OCI-LY3 (cell line): ENCODE results near the gene GRM4.

Source experiments
- H2AFZ ChIP-seq: fragments of 200-600, 300-600 bp; shearing (Covaris generic); 2 replicates; pipeline ENCODE4 v1.6.0; 2014; ENCODE audit warnings: antibody characterized with exemption, low read depth, low read length
- H3K27ac ChIP-seq: fragments of 200-600, 300-600 bp; sonication (generic); 2 replicates; pipeline ENCODE4 v1.5.1; 2014; ENCODE audit warnings: mild to moderate bottlenecking, low read length, moderate library complexity, mixed read lengths
- H3K27me3 ChIP-seq: fragments of 200-600, 300-600 bp; sonication (generic); 2 replicates; pipeline ENCODE4 v1.6.1; 2014; ENCODE audit warnings: low read depth, low read length, mixed read lengths
- H3K36me3 ChIP-seq: fragments of 200-600, 300-600 bp; sonication (generic); replicated peaks from 2 replicates; pipeline ENCODE3; 2014; ENCODE audit warnings: low read depth, low read length, mixed read lengths
- H3K4me1 ChIP-seq: fragments of 300-600, 200-600 bp; sonication (generic); 2 replicates; pipeline ENCODE4 v1.6.1; 2014; ENCODE audit warnings: low read length, mixed read lengths
- H3K4me2 ChIP-seq: fragments of 200-600, 300-600 bp; sonication (generic); 2 replicates; pipeline ENCODE4 v1.6.1; 2014; ENCODE audit warnings: low read length, mixed read lengths
- H3K4me3 ChIP-seq: fragments of 300-600, 200-600 bp; sonication (generic); 2 replicates; pipeline ENCODE4 v1.5.1; 2014; ENCODE audit warnings: antibody characterized with exemption, mild to moderate bottlenecking, low read length, moderate library complexity
- H3K79me2 ChIP-seq: fragments of 300-600, 200-600 bp; shearing (Covaris generic); 2 replicates; pipeline ENCODE4 v1.6.1; 2014; ENCODE audit warnings: mild to moderate bottlenecking, low read length, mixed read lengths
- H3K9ac ChIP-seq: fragments of 300-600, 200-600 bp; shearing (Covaris generic); 2 replicates; pipeline ENCODE4 v1.6.0; 2014; ENCODE audit warnings: mild to moderate bottlenecking, low read length, moderate library complexity
- H3K9me3 ChIP-seq: fragments of 200-600, 300-600 bp; shearing (Covaris generic); 2 replicates; pipeline ENCODE4 v1.6.1; 2014; ENCODE audit warnings: low read length, mixed read lengths; ENCODE audit not compliant: insufficient read depth
- H4K20me1 ChIP-seq: fragments of 200-600, 300-600 bp; sonication (generic); 2 replicates; pipeline ENCODE4 v1.6.1; 2016; ENCODE audit warnings: low read length, mixed read lengths; ENCODE audit not compliant: insufficient read depth
- EZH2phosphoT487 ChIP-seq: fragments of 200-600 bp; shearing (Covaris generic); IDR thresholded peaks from 2 replicates; pipeline ENCODE4 v1.6.1; 2018; ENCODE audit warnings: antibody characterized with exemption, mixed run types, low read depth
- TF ChIP-seq, protein P1 (sequence below): fragments of 200-600, 300-600 bp; sonication (generic); IDR thresholded peaks from 2 replicates; pipeline ENCODE4 v1.5.1; 2014; ENCODE audit warnings: antibody characterized with exemption, low read length, low read depth

Gene GRM4

GRCh38 chr6:33987531-33988021 is 158.3 kb downstream of the GRM4 start:
- Histone ChIP-seq H3K4me3 (no peak overlapping the region), H4K20me1 (no peaks in the 10 kb centered on the region), H3K79me2 (no peaks in the 10 kb centered on the region), H3K36me3 (no peaks in the 10 kb centered on the region), H3K4me1 (no peaks in the 10 kb centered on the region), H3K27ac (no peak overlapping the region), H3K4me2 (no peak overlapping the region), H3K9ac (no peak overlapping the region), H3K27me3 (no peaks in the 10 kb centered on the region), H2AFZ (no peak overlapping the region), H3K9me3 (no peaks in the 10 kb centered on the region)
- TF ChIP-seq, protein P1, sequence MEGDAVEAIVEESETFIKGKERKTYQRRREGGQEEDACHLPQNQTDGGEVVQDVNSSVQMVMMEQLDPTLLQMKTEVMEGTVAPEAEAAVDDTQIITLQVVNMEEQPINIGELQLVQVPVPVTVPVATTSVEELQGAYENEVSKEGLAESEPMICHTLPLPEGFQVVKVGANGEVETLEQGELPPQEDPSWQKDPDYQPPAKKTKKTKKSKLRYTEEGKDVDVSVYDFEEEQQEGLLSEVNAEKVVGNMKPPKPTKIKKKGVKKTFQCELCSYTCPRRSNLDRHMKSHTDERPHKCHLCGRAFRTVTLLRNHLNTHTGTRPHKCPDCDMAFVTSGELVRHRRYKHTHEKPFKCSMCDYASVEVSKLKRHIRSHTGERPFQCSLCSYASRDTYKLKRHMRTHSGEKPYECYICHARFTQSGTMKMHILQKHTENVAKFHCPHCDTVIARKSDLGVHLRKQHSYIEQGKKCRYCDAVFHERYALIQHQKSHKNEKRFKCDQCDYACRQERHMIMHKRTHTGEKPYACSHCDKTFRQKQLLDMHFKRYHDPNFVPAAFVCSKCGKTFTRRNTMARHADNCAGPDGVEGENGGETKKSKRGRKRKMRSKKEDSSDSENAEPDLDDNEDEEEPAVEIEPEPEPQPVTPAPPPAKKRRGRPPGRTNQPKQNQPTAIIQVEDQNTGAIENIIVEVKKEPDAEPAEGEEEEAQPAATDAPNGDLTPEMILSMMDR: no peak
- TF ChIP-seq EZH2phosphoT487: no peak

DNA sequence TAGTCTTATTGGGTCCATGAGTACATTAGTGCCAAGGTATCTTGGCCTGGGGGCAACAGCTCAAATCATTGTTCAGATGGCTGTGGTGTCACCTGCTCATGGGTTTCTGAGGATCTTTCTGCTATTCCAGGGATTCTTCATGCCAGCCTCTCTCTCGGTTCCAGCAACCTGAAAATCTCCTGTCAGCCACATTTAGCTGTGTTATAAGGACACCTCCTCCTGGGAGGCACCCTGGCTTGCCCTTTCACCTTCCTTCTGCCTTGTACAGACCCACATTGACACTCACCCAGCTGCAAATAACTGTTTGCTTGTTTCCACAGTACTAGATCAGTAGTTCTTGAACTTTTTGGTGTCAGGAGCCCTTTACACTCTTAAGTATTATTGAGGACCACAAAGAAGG is 159.9 kb downstream of the GRM4 start:
- Histone ChIP-seq H3K27me3 (no peaks in the 10 kb centered on the region), H4K20me1 (no peaks in the 10 kb centered on the region), H3K9ac (no peak overlapping the region), H3K4me2 (no peak overlapping the region), H3K4me1 (no peaks in the 10 kb centered on the region), H3K79me2 (no peaks in the 10 kb centered on the region), H3K4me3 (no peak overlapping the region), H3K36me3 (no peaks in the 10 kb centered on the region), H3K9me3 (no peaks in the 10 kb centered on the region), H2AFZ (no peak overlapping the region), H3K27ac (no peak overlapping the region)
- TF ChIP-seq, protein P1: no peak
- TF ChIP-seq EZH2phosphoT487: no peak

DNA sequence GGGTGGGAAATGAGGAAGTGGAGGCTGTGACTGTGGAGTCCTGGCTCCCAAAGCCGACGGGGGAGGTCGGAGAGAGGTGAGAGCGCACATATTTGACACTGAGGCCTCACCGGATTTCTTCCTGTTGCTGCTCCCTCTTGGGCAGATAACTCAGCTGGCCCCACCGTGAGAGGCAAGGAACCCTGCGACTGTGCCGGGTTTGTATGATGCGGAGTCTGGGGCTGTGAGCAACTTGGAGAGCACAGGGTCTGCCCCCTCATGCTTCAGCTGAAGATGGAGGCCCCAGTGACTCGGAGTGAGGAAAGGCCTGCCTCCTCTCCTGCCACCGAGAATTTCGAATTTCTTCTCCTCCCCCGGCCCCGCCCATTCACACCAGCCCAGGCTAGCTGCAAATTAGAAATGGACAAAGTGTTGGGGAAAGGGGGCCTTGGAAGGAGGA is 160.6 kb downstream of the GRM4 start:
- TF ChIP-seq, protein P1: no peak
- no peak for TF ChIP-seq EZH2phosphoT487
- Histone ChIP-seq H3K9me3 (no peaks in the 10 kb centered on the region), H3K4me3 (no peak overlapping the region), H3K4me2 (no peak overlapping the region), H3K4me1 (no peaks in the 10 kb centered on the region), H3K27me3 (no peaks in the 10 kb centered on the region), H3K79me2 (no peaks in the 10 kb centered on the region), H4K20me1 (no peaks in the 10 kb centered on the region), H3K9ac (no peak overlapping the region), H2AFZ (no peak overlapping the region), H3K27ac (no peak overlapping the region), H3K36me3 (no peaks in the 10 kb centered on the region)

DNA sequence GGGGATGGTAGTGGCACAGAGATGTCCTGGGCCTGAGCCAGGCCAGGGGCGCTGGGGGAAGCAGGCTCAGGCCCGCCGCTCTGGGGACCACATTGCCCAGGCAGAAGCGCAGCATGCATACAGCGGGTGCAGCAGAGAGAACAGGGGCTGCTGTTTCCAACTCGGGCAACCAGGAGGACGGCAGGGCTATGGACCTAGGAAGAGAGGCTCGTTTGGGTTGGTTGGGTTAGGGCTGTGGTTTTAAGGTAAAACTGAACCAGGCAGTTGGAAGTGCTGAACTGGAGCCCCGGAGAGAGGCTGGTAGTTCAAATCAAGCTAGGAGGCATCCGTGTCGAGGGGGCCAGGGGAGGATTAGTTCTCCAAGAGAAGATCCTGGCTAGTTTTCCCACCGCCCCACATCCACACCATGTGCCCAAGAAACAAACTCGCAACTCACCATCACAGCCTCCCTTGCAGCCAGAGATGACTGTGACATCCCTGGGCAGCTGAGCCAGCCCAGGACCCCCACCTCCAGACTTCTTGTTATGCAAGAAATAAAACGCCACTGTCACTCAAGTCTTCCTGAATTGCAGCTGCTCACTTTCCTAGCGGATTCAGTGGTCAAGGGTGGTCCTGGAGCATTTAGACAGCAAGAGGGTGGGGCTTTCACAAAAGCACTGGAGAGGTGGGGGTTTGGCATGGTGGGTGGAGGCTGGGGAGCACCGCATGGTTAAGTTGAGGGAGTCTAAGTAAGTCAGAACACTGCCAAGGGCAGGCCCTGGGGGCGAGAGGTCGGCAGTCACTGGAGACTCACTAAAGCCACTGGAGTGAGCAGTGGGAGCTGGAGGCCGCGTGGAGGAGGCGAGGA is 161.2 kb downstream of the GRM4 start:
- Histone ChIP-seq H3K36me3 (no peaks in the 10 kb centered on the region), H3K9ac (no peak overlapping the region), H4K20me1 (no peaks in the 10 kb centered on the region), H3K4me1 (no peaks in the 10 kb centered on the region), H3K9me3 (no peaks in the 10 kb centered on the region), H3K27ac (no peak overlapping the region), H3K79me2 (no peaks in the 10 kb centered on the region), H3K4me2 (no peak overlapping the region), H2AFZ (no peak overlapping the region), H3K4me3 (no peak overlapping the region), H3K27me3 (no peaks in the 10 kb centered on the region)
- TF ChIP-seq, protein P1: no peak
- TF ChIP-seq EZH2phosphoT487: no peak
